DOHH2 (cell line): ENCODE results near the gene UBE2D2.

Source experiments
- H3F3A ChIP-seq: fragments of 200-600 bp; sonication (generic), shearing (Covaris generic); 2 replicates; pipeline ENCODE4 v1.6.0; 2016; ENCODE audit warnings: antibody characterized with exemption, mild to moderate bottlenecking; ENCODE audit not compliant: control insufficient read depth, insufficient read depth
- H3K27ac ChIP-seq: fragments of 200-600 bp; sonication (generic); 2 replicates; pipeline ENCODE4 v1.5.1; 2014; ENCODE audit warnings: low read depth, mild to moderate bottlenecking, low read length, moderate library complexity
- H3K27me3 ChIP-seq: fragments of 200-600 bp; sonication (generic); 2 replicates; pipeline ENCODE4 v1.6.1; 2014; ENCODE audit warnings: mild to moderate bottlenecking, low read length, mixed read lengths; ENCODE audit not compliant: control insufficient read depth
- H3K36me3 ChIP-seq: fragments of 200-600 bp; sonication (generic); 2 replicates; pipeline ENCODE4 v1.6.1; 2014; ENCODE audit warnings: mild to moderate bottlenecking, low read length, moderate library complexity, mixed read lengths; ENCODE audit not compliant: control insufficient read depth
- H3K4me1 ChIP-seq: fragments of 200-600 bp; sonication (generic); 2 replicates; pipeline ENCODE4 v1.6.1; 2014; ENCODE audit warnings: mild to moderate bottlenecking, low read length, mixed read lengths; ENCODE audit not compliant: control insufficient read depth
- H3K4me2 ChIP-seq: fragments of 200-600 bp; sonication (generic); 2 replicates; pipeline ENCODE4 v1.6.0; 2014; ENCODE audit warnings: mild to moderate bottlenecking, low read length, moderate library complexity
- H3K4me3 ChIP-seq: fragments of 200-600 bp; sonication (generic); 2 replicates; pipeline ENCODE4 v1.5.1; 2014; ENCODE audit warnings: mild to moderate bottlenecking, low read length, mixed read lengths
- H3K79me2 ChIP-seq: fragments of 200-600 bp; sonication (generic); 2 replicates; pipeline ENCODE4 v1.6.1; 2014; ENCODE audit warnings: mild to moderate bottlenecking, low read length, mixed read lengths; ENCODE audit not compliant: control insufficient read depth
- H3K9me2 ChIP-seq: fragments of 200-600 bp; sonication (generic); replicated peaks from 2 replicates; pipeline ENCODE4 v1.6.1; 2014; ENCODE audit warnings: mild to moderate bottlenecking, low read length, mixed read lengths; ENCODE audit not compliant: control insufficient read depth
- H3K9me3 ChIP-seq: fragments of 200-600 bp; sonication (generic); 2 replicates; pipeline ENCODE4 v1.6.1; 2014; ENCODE audit warnings: antibody characterized with exemption, low read length, mixed read lengths; ENCODE audit not compliant: control insufficient read depth, insufficient read depth
- H4K20me1 ChIP-seq: fragments of 200-600 bp; sonication (generic); 2 replicates; pipeline ENCODE4 v1.6.0; 2014; ENCODE audit warnings: low read depth, mild to moderate bottlenecking, antibody characterized with exemption, low read length, moderate library complexity; ENCODE audit not compliant: control insufficient read depth, insufficient read depth
- EZH2phosphoT487 ChIP-seq: fragments of 200-600 bp; sonication (generic); IDR thresholded peaks from 2 replicates; pipeline ENCODE4 v1.6.1; 2017; ENCODE audit warnings: borderline replicate concordance, mild to moderate bottlenecking, antibody characterized with exemption, low read length, moderate library complexity, mixed read lengths
- TF ChIP-seq, protein P1 (sequence below): fragments of 200-600 bp; sonication (generic); IDR thresholded peaks from one replicate; pipeline ENCODE4 v1.5.1; 2014; ENCODE audit warnings: antibody characterized with exemption, mild to moderate bottlenecking, low read depth, low read length; ENCODE audit not compliant: poor library complexity, severe bottlenecking

UBE2D2 gene

DNA sequence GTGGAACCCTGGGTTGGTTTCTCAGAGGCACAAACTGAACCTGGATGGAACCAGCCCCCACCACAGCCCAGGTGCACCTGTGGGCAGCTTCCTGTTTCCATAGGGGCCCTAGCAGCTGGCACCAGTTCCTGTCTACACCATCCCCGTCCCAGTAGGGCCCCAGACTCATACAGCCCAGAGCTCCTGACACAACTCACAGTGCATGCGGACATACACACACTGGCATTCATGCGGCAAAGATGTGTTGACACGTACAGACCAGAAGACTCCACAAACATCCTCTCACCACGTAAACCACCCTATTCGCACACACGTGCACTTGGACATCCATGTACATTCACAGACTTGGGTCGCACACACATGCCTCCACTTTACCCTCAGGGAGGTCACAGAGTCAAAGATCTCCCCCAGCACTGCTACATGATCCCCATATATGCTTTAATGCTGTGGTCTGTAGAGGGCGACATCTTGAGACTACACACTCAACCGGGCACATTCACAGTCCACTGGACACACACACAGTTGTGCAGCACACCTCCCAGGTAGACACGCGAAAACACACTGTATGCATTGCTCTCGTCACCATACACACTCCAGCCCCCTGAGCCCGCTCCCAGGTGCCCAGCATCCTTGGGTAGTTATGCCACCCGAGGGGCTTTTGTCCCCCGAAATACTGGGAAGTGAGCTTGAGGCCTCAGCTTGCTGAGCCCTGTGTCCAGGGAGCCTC, 109.4 kb downstream of the UBE2D2 start:
- Histone ChIP-seq H3K79me2 (peaks cover 84% of the 10 kb centered on the region), H3K27me3 (no peaks in the 10 kb centered on the region), H3K27ac (peak overlapping the region; percentile 98), H3K4me2 (peak overlapping the region; percentile 91), H4K20me1 (peaks cover 10% of the 10 kb centered on the region; the same call in 1 of the 2 replicates), H3K4me3 (peak overlapping the region; percentile 76), H3K9me2 (no peaks in the 10 kb centered on the region), H3F3A (peaks cover 23% of the 10 kb centered on the region), H3K36me3 (peaks cover 17% of the 10 kb centered on the region), H3K9me3 (no peaks in the 10 kb centered on the region), H3K4me1 (peaks cover 79% of the 10 kb centered on the region)
- TF ChIP-seq, protein P1, sequence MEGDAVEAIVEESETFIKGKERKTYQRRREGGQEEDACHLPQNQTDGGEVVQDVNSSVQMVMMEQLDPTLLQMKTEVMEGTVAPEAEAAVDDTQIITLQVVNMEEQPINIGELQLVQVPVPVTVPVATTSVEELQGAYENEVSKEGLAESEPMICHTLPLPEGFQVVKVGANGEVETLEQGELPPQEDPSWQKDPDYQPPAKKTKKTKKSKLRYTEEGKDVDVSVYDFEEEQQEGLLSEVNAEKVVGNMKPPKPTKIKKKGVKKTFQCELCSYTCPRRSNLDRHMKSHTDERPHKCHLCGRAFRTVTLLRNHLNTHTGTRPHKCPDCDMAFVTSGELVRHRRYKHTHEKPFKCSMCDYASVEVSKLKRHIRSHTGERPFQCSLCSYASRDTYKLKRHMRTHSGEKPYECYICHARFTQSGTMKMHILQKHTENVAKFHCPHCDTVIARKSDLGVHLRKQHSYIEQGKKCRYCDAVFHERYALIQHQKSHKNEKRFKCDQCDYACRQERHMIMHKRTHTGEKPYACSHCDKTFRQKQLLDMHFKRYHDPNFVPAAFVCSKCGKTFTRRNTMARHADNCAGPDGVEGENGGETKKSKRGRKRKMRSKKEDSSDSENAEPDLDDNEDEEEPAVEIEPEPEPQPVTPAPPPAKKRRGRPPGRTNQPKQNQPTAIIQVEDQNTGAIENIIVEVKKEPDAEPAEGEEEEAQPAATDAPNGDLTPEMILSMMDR, result peak; percentile 74
- no peak for TF ChIP-seq EZH2phosphoT487

DNA sequence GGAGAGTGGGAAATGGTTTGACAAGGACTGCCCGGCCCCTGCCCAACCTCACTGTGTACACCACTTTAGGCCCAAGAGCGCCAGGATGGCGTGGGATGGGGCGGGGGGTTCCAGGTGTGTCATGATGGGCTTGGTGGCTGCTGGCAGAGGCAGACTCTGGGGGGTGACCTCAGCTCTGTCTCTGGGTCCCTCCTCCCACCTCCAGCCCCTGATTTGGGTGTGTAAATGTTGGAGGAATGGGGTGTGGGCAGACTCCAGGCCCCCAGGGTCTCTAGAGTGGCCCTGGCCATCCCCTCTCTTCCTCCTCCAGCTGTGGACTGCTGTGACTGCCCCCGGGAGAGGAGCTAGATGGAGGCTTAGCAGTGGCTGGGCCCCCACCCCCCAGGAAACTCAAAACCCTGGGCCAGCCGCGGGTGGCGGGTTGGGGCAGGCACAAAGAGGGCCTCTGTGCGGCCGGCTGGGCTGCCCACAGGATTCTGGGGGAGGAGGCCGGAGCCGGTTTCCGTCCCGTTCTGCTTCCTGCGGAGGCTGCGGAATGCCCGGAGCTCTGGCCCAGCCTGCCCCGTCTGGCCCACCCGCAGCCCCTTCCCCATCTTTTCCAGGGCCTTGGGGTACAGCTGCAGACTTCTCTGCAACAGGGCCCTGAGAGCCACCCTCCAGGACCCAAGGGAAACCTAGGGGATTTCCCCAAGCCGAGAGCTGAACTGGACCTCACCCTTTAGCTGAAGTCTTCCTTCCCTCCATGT, 110.1 kb downstream of the UBE2D2 start:
- Histone ChIP-seq H3K4me3 (peak overlapping the region; percentile 76), H3K4me1 (peaks cover 72% of the 10 kb centered on the region), H3K9me3 (no peaks in the 10 kb centered on the region), H3K27ac (peak overlapping the region; percentile 98), H3K9me2 (no peaks in the 10 kb centered on the region), H3K27me3 (no peaks in the 10 kb centered on the region), H3K36me3 (peaks cover 17% of the 10 kb centered on the region), H3F3A (peaks cover 23% of the 10 kb centered on the region), H3K4me2 (peak overlapping the region; percentile 91), H4K20me1 (peaks cover 10% of the 10 kb centered on the region; the same call in 1 of the 2 replicates), H3K79me2 (peaks cover 80% of the 10 kb centered on the region)
- no peak for TF ChIP-seq EZH2phosphoT487

DNA sequence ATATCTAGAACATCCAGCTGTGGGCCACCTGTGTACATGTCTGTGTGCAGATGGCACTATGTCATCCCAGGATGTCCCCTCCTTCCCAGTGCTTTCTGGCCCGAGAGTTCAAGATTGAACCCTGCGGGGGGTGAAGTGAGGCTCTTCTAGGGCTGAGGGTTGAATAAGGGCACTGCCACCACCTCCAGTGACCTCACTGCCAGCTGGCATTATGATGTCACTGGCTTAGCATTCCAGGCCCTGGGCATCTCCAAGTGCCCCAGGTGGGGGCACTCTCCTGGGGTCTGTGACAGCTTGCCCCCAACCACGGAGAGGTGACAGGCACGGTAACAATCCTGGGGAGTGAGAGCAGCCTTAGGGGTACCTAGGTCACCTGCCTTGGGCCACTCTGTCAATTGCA, 114.1 kb downstream of the UBE2D2 start:
- no peak overlapping the region for H3K4me2 ChIP-seq
- TF ChIP-seq EZH2phosphoT487, result no peak
- TF ChIP-seq, protein P1, result no peak
- H3K79me2 ChIP-seq, result peaks cover 65% of the 10 kb centered on the region

More for the DNA sequence above, 114.1 kb downstream of the UBE2D2 start:
- Histone ChIP-seq H3K36me3 (peaks cover 10% of the 10 kb centered on the region), H3K4me3 (no peak overlapping the region), H3K27me3 (no peaks in the 10 kb centered on the region), H3K9me3 (no peaks in the 10 kb centered on the region), H3K27ac (no peak overlapping the region), H4K20me1 (0 out of 2 replicates have a peak, but pooled peaks cover 5% of the 10 kb centered on the region), H3F3A (peaks cover 8% of the 10 kb centered on the region), H3K9me2 (no peaks in the 10 kb centered on the region), H3K4me1 (peaks cover 34% of the 10 kb centered on the region)
